ENCODE results near the gene CEACAM18. TPM values are rescaled to one million over a fixed set of nuclear protein-coding genes. Genes with fewer than 3 reads are reported as not detected.
"Not testable (repeated sequence)": the region's sequence is repeated elsewhere in the genome, so short reads cannot be mapped to it uniquely, and the experiment has no call there.

Gene CEACAM18
- total and polyA plus RNA-seq, 2 experiments from 2014 or later, result 0.19 TPM; not detected in 1

DNA sequence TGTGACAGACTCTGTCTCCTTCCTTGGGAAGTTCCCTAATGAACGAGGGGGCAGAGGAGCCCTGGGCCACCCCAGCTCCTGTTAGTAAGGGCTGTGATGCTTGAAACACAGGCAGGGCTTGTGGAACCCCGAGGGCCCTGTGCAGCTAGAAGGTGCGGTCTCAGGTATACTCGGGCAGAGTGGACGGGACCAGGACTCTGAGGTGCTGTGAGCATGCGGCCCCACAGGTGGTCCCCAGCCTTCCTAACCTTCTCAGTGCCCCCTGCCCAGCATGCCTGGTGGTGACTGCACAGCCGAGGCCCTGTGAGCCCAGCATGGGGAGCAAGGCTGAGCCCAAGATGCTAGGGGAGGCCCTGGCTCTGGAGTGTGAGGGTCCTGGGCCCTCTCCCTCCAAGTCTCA lies 16.1 kb upstream of the CEACAM18 start:
- H2AFZ ChIP-seq, result no peak overlapping the region
- H3K36me3 ChIP-seq (replicated peaks; ENCODE audit: insufficient read depth, low read depth), result no peaks in the 10 kb centered on the region
- H3K4me1 ChIP-seq (ENCODE audit: insufficient read depth), result no peaks in the 10 kb centered on the region
- H3K27me3 ChIP-seq, result peaks cover 5% of the 10 kb centered on the region
- H3K9me2 ChIP-seq (replicated peaks; ENCODE audit: insufficient read depth), result no peaks in the 10 kb centered on the region
- H3K4me2 ChIP-seq, result no peak overlapping the region
- H3K9me3 ChIP-seq (ENCODE audit: low read depth), result no peaks in the 10 kb centered on the region
- no peaks in the 10 kb centered on the region for H3K79me2 ChIP-seq
- no peak overlapping the region for H3K4me3 ChIP-seq
- no peak overlapping the region for H3K27ac ChIP-seq
- WGBS (ENCODE audit: low lambda C conversion rate, missing lambda C conversion rate), result 67% methylated on average over 7 of the region's 7 CpGs
- no peaks in the 10 kb centered on the region for H4K20me1 ChIP-seq (ENCODE audit: insufficient read depth, poor library complexity, severe bottlenecking)
- TF ChIP-seq, protein P1, sequence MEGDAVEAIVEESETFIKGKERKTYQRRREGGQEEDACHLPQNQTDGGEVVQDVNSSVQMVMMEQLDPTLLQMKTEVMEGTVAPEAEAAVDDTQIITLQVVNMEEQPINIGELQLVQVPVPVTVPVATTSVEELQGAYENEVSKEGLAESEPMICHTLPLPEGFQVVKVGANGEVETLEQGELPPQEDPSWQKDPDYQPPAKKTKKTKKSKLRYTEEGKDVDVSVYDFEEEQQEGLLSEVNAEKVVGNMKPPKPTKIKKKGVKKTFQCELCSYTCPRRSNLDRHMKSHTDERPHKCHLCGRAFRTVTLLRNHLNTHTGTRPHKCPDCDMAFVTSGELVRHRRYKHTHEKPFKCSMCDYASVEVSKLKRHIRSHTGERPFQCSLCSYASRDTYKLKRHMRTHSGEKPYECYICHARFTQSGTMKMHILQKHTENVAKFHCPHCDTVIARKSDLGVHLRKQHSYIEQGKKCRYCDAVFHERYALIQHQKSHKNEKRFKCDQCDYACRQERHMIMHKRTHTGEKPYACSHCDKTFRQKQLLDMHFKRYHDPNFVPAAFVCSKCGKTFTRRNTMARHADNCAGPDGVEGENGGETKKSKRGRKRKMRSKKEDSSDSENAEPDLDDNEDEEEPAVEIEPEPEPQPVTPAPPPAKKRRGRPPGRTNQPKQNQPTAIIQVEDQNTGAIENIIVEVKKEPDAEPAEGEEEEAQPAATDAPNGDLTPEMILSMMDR (IDR thresholded peaks at IDR 0.05; ENCODE audit: poor library complexity), result no peak
- TF ChIP-seq EZH2phosphoT487 (IDR thresholded peaks at IDR 0.05; ENCODE audit: low read depth, severe bottlenecking, unreplicated experiment) (no peak), EZH2 (IDR thresholded peaks at IDR 0.05; ENCODE audit: borderline replicate concordance) (no peak)
- DNase-seq (ENCODE audit: low spot score), result no peak

DNA sequence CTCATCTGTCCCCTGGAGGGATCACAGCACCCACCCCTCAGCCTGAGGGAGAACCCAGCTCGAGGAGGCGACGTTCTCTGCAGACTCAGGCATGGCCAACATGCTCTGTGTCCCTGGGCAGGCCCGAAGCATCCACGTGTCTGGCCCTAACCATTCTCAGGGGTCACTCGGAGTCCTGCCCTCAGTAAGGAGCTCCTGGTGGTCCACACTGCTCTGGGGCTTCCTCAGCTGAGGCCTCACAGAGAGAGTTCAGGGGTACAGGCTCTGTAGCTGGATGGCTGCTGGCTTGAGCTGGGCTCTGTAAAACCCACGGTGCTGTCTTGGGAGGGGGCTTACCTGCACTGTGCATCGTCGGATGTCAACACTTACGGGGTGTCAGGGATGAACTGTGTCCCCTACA lies 15.7 kb upstream of the CEACAM18 start:
- no peaks in the 10 kb centered on the region for H3K9me3 ChIP-seq (ENCODE audit: low read depth)
- 79% methylated on average over 10 of the region's 10 CpGs for WGBS (ENCODE audit: low lambda C conversion rate, missing lambda C conversion rate)
- no peak for DNase-seq (ENCODE audit: low spot score)

DNA sequence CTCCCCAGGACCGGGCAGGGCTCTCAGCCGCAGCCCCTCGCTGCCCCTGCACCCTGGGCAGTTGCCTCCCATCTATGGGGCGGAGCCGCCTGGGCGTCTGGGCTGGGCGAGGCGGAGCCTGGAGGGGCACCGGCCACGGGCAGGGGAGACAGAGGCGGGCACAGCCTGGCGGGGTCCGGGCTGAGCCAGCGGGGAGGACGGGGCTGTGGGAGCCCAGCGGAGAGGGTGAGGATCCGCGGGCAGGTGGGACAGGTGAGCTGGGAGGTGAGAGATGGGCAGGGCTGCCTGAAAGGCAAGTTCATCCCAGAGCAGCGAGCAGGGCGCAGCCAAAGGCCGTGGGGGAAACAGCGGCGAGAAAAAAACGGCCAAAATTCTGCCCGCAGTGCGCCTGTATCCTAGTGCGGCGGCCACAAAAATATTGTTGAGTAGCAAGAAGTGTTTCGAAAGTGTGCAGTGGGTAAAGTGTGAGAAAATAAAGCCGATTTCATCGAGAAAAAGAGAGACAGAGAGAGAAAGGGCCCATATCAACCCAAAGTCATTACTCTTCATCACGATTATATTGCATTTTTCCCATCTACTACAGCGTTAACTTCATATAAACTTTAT lies 14.3 kb upstream of the CEACAM18 start:
- H3K4me1 ChIP-seq (ENCODE audit: insufficient read depth); H3K79me2 ChIP-seq; H2AFZ ChIP-seq; H3K27ac ChIP-seq; H3K36me3 ChIP-seq (replicated peaks; ENCODE audit: insufficient read depth, low read depth); H4K20me1 ChIP-seq (ENCODE audit: insufficient read depth, poor library complexity, severe bottlenecking); DNase-seq (ENCODE audit: low spot score); H3K4me3 ChIP-seq; H3K4me2 ChIP-seq; H3K9me3 ChIP-seq (ENCODE audit: low read depth); H3K9me2 ChIP-seq (replicated peaks; ENCODE audit: insufficient read depth); H3K27me3 ChIP-seq: not testable (repeated sequence)
- 59% methylated on average over 14 of the region's 33 CpGs for WGBS (ENCODE audit: low lambda C conversion rate, missing lambda C conversion rate)

More for the DNA sequence above, 15.7 kb upstream of the CEACAM18 start:
- TF ChIP-seq EZH2phosphoT487 (IDR thresholded peaks at IDR 0.05; ENCODE audit: low read depth, severe bottlenecking, unreplicated experiment) (no peak), EZH2 (IDR thresholded peaks at IDR 0.05; ENCODE audit: borderline replicate concordance) (no peak)
- TF ChIP-seq, protein P1 (IDR thresholded peaks at IDR 0.05; ENCODE audit: poor library complexity), result no peak
- Histone ChIP-seq H3K79me2 (no peaks in the 10 kb centered on the region), H4K20me1 (ENCODE audit: insufficient read depth, poor library complexity, severe bottlenecking) (no peaks in the 10 kb centered on the region), H3K4me2 (no peak overlapping the region), H2AFZ (no peak overlapping the region), H3K4me3 (no peak overlapping the region), H3K27me3 (peaks cover 5% of the 10 kb centered on the region), H3K27ac (no peak overlapping the region), H3K9me2 (replicated peaks; ENCODE audit: insufficient read depth) (no peaks in the 10 kb centered on the region), H3K36me3 (replicated peaks; ENCODE audit: insufficient read depth, low read depth) (no peaks in the 10 kb centered on the region), H3K4me1 (ENCODE audit: insufficient read depth) (no peaks in the 10 kb centered on the region)

DNA sequence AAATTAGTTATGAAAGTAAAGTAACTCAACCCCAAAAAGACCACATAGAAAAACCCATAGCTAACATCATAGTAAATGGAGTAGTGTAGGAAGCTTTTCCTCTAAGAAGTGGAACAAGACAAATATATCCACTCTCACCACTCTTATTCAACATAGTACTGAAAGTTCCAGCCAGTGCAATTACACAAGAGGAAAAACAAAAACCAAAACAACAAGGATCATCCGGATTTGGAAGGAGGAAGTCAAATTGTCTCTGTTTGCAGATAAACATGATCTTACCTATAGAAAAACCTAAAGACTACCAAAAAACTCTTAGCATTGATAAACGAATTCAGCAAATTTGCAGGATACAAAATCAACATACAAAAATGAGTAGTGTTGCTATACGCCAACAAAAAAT lies 11.6 kb upstream of the CEACAM18 start:
- Histone ChIP-seq H2AFZ (no peak overlapping the region), H3K9me3 (ENCODE audit: low read depth) (no peaks in the 10 kb centered on the region), H4K20me1 (ENCODE audit: insufficient read depth, poor library complexity, severe bottlenecking) (no peaks in the 10 kb centered on the region), H3K36me3 (replicated peaks; ENCODE audit: insufficient read depth, low read depth) (no peaks in the 10 kb centered on the region), H3K27me3 (peaks cover 5% of the 10 kb centered on the region), H3K4me1 (ENCODE audit: insufficient read depth) (no peaks in the 10 kb centered on the region), H3K4me3 (no peak overlapping the region), H3K79me2 (no peaks in the 10 kb centered on the region), H3K27ac (no peak overlapping the region), H3K4me2 (no peak overlapping the region), H3K9me2 (replicated peaks; ENCODE audit: insufficient read depth) (no peaks in the 10 kb centered on the region)
- no peak for TF ChIP-seq EZH2 (IDR thresholded peaks at IDR 0.05; ENCODE audit: borderline replicate concordance)
- TF ChIP-seq, protein P1 (IDR thresholded peaks at IDR 0.05; ENCODE audit: poor library complexity), result no peak
- TF ChIP-seq EZH2phosphoT487 (IDR thresholded peaks at IDR 0.05; ENCODE audit: low read depth, severe bottlenecking, unreplicated experiment), result no peak
- DNase-seq (ENCODE audit: low spot score), result no peak
- whole genome bisulfite sequencing (ENCODE audit: low lambda C conversion rate, missing lambda C conversion rate), result 52% methylated on average over 3 of the region's 3 CpGs

Data from hepatocyte (in vitro differentiated cells).